DND-41 (cell line): ENCODE results near the gene PROSER1.
"Not testable (repeated sequence)": the region's sequence is repeated elsewhere in the genome, so short reads cannot be mapped to it uniquely, and the experiment has no call there.

Experiments used
- ATAC-seq: fragments of 200-7000 bp; cut with Tn5 transposase; 3 replicates; pipeline ENCODE4 v1.9.1; 2021; ENCODE audit warnings: low read depth; ENCODE audit not compliant: insufficient read depth
- DNase-seq: peaks from one replicate; pipeline ENCODE4 v3.0.0-alpha.2; 2020
- H2AFZ ChIP-seq: 2 replicates; pipeline ENCODE4 v1.6.0; 2012; ENCODE audit warnings: low read depth, low read length
- H3K27ac ChIP-seq: 2 replicates; pipeline ENCODE4 v1.5.1; 2012; ENCODE audit warnings: low read length, inconsistent platforms
- H3K27me3 ChIP-seq: fragments of 200-600 bp; sonication (generic); 2 replicates; pipeline ENCODE4 v1.6.0; 2012; ENCODE audit warnings: low read length, mild to moderate bottlenecking, inconsistent platforms; ENCODE audit not compliant: insufficient read depth, poor library complexity
- H3K36me3 ChIP-seq: 2 replicates; pipeline ENCODE4 v1.5.1; 2012; ENCODE audit warnings: low read length, inconsistent platforms; ENCODE audit not compliant: insufficient read depth
- H3K4me1 ChIP-seq: 2 replicates; pipeline ENCODE4 v1.5.1; 2012; ENCODE audit warnings: mild to moderate bottlenecking, low read length; ENCODE audit not compliant: insufficient read depth
- H3K4me2 ChIP-seq: 2 replicates; pipeline ENCODE4 v1.6.0; 2012; ENCODE audit warnings: mild to moderate bottlenecking, moderate library complexity, low read length, inconsistent platforms; ENCODE audit not compliant: insufficient read depth
- H3K4me3 ChIP-seq, 2 experiments: fragments of 200-600 bp in 1 of 2; shearing (Covaris generic) in 1 of 2; 2 replicates each; pipeline ENCODE4 v1.5.1; 2012 to 2016; ENCODE audit warnings: inconsistent platforms in 2 of 2, low read length in 2 of 2, mild to moderate bottlenecking in 2 of 2, low read depth in 1 of 2, moderate library complexity in 1 of 2
- H3K79me2 ChIP-seq: 2 replicates; pipeline ENCODE4 v1.6.0; 2012; ENCODE audit warnings: low read length, inconsistent platforms; ENCODE audit not compliant: insufficient read depth
- H3K9ac ChIP-seq: 2 replicates; pipeline ENCODE4 v1.6.0; 2012; ENCODE audit warnings: low read depth, mild to moderate bottlenecking, inconsistent platforms, low read length, moderate library complexity
- H3K9me3 ChIP-seq: 2 replicates; pipeline ENCODE4 v1.5.1; 2012; ENCODE audit warnings: low read length, moderate library complexity, mild to moderate bottlenecking, inconsistent platforms; ENCODE audit not compliant: insufficient read depth, severe bottlenecking
- H4K20me1 ChIP-seq: 2 replicates; pipeline ENCODE4 v1.6.0; 2012; ENCODE audit warnings: low read length; ENCODE audit not compliant: insufficient read depth
- EZH2 ChIP-seq: IDR thresholded peaks from 3 replicates; pipeline ENCODE4 v1.6.1; 2012; ENCODE audit warnings: borderline replicate concordance, low read depth, mild to moderate bottlenecking, moderate library complexity, low read length, inconsistent platforms; ENCODE audit not compliant: severe bottlenecking
- TF ChIP-seq, protein P1 (sequence below): IDR thresholded peaks from 2 replicates; pipeline ENCODE4 v1.5.1; 2012; ENCODE audit warnings: borderline replicate concordance, low read length, moderate library complexity, mild to moderate bottlenecking; ENCODE audit not compliant: poor library complexity, severe bottlenecking; ENCODE audit errors: extremely low read depth

The PROSER1 gene

GRCh38 chr13:39016087-39016486 is 21.8 kb downstream of the PROSER1 start:
- no peaks in the 10 kb centered on the region for H3K79me2 ChIP-seq
- DNase-seq = no peak
- TF ChIP-seq EZH2 = no peak
- TF ChIP-seq, protein P1, sequence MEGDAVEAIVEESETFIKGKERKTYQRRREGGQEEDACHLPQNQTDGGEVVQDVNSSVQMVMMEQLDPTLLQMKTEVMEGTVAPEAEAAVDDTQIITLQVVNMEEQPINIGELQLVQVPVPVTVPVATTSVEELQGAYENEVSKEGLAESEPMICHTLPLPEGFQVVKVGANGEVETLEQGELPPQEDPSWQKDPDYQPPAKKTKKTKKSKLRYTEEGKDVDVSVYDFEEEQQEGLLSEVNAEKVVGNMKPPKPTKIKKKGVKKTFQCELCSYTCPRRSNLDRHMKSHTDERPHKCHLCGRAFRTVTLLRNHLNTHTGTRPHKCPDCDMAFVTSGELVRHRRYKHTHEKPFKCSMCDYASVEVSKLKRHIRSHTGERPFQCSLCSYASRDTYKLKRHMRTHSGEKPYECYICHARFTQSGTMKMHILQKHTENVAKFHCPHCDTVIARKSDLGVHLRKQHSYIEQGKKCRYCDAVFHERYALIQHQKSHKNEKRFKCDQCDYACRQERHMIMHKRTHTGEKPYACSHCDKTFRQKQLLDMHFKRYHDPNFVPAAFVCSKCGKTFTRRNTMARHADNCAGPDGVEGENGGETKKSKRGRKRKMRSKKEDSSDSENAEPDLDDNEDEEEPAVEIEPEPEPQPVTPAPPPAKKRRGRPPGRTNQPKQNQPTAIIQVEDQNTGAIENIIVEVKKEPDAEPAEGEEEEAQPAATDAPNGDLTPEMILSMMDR = no peak
- no peak for ATAC-seq
- no peaks in the 10 kb centered on the region for H3K9me3 ChIP-seq
- no peaks in the 10 kb centered on the region for H3K27me3 ChIP-seq
- no peak overlapping the region for H2AFZ ChIP-seq
- H3K36me3 ChIP-seq = peaks cover 77% of the 10 kb centered on the region
- H3K27ac ChIP-seq = no peak overlapping the region
- no peaks in the 10 kb centered on the region for H4K20me1 ChIP-seq
- H3K4me3 ChIP-seq = no peak overlapping the region
- no peak overlapping the region for H3K4me2 ChIP-seq
- no peaks in the 10 kb centered on the region for H3K4me1 ChIP-seq
- no peak overlapping the region for H3K9ac ChIP-seq

DNA sequence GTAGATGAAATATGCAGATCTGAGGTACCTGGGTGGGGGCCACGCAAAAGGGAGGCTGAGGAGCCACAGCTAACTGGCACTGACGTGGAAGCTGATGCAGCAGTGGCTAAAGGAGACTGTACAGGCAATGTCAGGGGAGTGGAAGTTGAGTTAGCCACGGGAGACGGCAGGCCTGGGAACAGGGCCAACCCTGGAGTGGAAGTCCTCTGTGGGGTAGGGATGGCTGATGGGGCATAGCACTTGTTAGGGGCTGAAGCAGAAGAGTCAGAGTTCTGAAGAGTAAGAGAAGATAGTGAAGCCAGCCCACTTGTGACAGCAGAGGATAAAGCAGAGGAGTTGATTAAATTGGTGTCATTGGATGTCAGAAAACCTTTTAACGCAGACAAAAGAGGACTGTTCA is 24.4 kb downstream of the PROSER1 start:
- no peak overlapping the region for H2AFZ ChIP-seq
- no peak overlapping the region for H3K27ac ChIP-seq
- peaks cover 83% of the 10 kb centered on the region for H3K36me3 ChIP-seq
- DNase-seq (no peak), ATAC-seq (no peak)
- no peak overlapping the region for H3K9ac ChIP-seq
- TF ChIP-seq EZH2 = no peak
- TF ChIP-seq, protein P1 = no peak
- no peaks in the 10 kb centered on the region for H3K9me3 ChIP-seq
- no peak overlapping the region for H3K4me3 ChIP-seq
- H3K4me2 ChIP-seq = no peak overlapping the region
- H3K27me3 ChIP-seq = no peaks in the 10 kb centered on the region
- no peaks in the 10 kb centered on the region for H3K79me2 ChIP-seq
- no peaks in the 10 kb centered on the region for H3K4me1 ChIP-seq
- H4K20me1 ChIP-seq = no peaks in the 10 kb centered on the region

GRCh38 chr13:39012608-39013007 is 25.3 kb downstream of the PROSER1 start:
- H3K4me3 ChIP-seq = no peak overlapping the region
- no peak overlapping the region for H3K4me2 ChIP-seq
- H3K36me3 ChIP-seq = peaks cover 80% of the 10 kb centered on the region

GRCh38 chr13:39006371-39007111 is 31.3 kb downstream of the PROSER1 start:
- not testable (repeated sequence) for H3K27me3 ChIP-seq, H2AFZ ChIP-seq, H3K79me2 ChIP-seq, H3K4me3 ChIP-seq, ATAC-seq, H4K20me1 ChIP-seq, H3K27ac ChIP-seq, H3K9ac ChIP-seq, DNase-seq, H3K9me3 ChIP-seq, H3K4me1 ChIP-seq, H3K4me2 ChIP-seq
- H3K36me3 ChIP-seq = peaks cover 20% of the 10 kb centered on the region

More at GRCh38 chr13:39012608-39013007, 25.3 kb downstream of the PROSER1 start:
- no peaks in the 10 kb centered on the region for H4K20me1 ChIP-seq
- no peaks in the 10 kb centered on the region for H3K79me2 ChIP-seq
- H3K4me1 ChIP-seq = no peaks in the 10 kb centered on the region
- DNase-seq (no peak), ATAC-seq (no peak)
- no peak overlapping the region for H3K27ac ChIP-seq
- TF ChIP-seq, protein P1 = peak; percentile 31
- TF ChIP-seq EZH2 = no peak
- H2AFZ ChIP-seq = no peak overlapping the region
- no peaks in the 10 kb centered on the region for H3K27me3 ChIP-seq
- no peaks in the 10 kb centered on the region for H3K9me3 ChIP-seq
- H3K9ac ChIP-seq = no peak overlapping the region
